Measurements from ENCODE around the gene CREB3L1. TPM values are rescaled to one million over a fixed set of nuclear protein-coding genes. Genes with fewer than 3 reads are reported as not detected.

Gene CREB3L1
- total RNA-seq, 1 experiment from 2014 or later = not detected

DNA sequence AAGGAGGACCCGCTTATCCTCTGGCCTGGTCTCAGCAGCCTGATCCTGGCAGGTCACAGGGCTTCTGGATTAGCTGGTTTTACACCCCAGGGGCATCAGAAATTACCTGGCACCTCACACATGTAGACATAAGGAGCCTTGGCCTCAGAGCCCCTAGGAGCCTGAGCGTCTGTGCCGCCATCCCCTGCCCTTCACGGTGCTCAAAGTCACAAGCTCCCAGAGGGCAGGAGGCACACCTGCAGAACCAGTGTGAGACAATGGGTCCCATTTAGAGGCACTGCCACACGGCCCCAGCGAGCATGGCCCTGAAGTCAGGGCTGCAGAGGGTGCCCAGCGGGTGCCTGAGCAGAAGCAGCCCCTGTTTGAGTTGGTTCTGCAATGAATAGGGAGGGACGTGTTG, 73.7 kb downstream of the CREB3L1 start:
- H3K9ac ChIP-seq (ENCODE audit: low read length) = peak overlapping the region; percentile 52
- peaks cover 51% of the 10 kb centered on the region for H3K4me1 ChIP-seq (ENCODE audit: low read length)
- H3K4me2 ChIP-seq (ENCODE audit: low read depth, low read length, poor library complexity, severe bottlenecking) = peak overlapping the region; percentile 54

DNA sequence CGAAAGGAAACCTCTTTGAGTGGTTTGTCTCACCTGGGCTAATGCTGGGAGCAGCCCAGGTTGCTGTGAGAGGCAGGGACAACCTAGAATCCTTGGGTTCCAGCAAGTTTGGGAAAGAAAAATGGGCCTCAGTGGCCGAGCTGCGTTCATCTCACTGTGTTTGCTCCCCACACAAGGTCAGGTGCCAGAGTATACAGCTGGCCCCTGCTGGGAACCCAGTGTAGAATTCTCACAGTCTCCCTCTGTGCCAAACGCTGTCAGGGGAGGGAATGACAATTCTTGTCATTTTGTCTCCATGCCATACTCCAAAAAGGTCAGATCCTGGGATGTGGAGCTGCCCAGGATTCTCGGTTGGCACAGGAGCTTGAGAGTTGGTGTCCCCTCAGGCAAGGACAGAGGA, 74.1 kb downstream of the CREB3L1 start:
- no peak overlapping the region for H2AFZ ChIP-seq (ENCODE audit: low read length)
- peak overlapping the region; percentile 54 for H3K4me2 ChIP-seq (ENCODE audit: low read depth, low read length, poor library complexity, severe bottlenecking)
- H3K9me2 ChIP-seq (replicated peaks; ENCODE audit: insufficient read depth, low read length) = no peaks in the 10 kb centered on the region
- H3K4me1 ChIP-seq (ENCODE audit: low read length) = peaks cover 49% of the 10 kb centered on the region
- DNase-seq = no peak
- H3K36me3 ChIP-seq (ENCODE audit: insufficient read depth, low read length) = no peaks in the 10 kb centered on the region
- peaks cover 84% of the 10 kb centered on the region for H3K79me2 ChIP-seq (ENCODE audit: low read length)
- H4K20me1 ChIP-seq (ENCODE audit: insufficient read depth, low read depth, low read length) = peaks cover 13% of the 10 kb centered on the region; the same call in 1 of the 2 replicates
- peak overlapping the region; percentile 70 for H3K27ac ChIP-seq (ENCODE audit: low read length)
- H3K27me3 ChIP-seq (ENCODE audit: low read length) = no peaks in the 10 kb centered on the region
- H3K9ac ChIP-seq (ENCODE audit: low read length) = peak overlapping the region; percentile 52
- H3K4me3 ChIP-seq (ENCODE audit: low read length) = peak overlapping the region; percentile 35; the same call in 1 of the 2 replicates
- no peaks in the 10 kb centered on the region for H3K9me3 ChIP-seq (ENCODE audit: low read length)

More for the DNA sequence above, 73.7 kb downstream of the CREB3L1 start:
- H4K20me1 ChIP-seq (ENCODE audit: insufficient read depth, low read depth, low read length) = peaks cover 13% of the 10 kb centered on the region; the same call in 1 of the 2 replicates
- no peak for DNase-seq
- H3K27ac ChIP-seq (ENCODE audit: low read length) = peak overlapping the region; percentile 70
- H3K4me3 ChIP-seq (ENCODE audit: low read length) = peak overlapping the region; percentile 35; the same call in 1 of the 2 replicates
- H3K36me3 ChIP-seq (ENCODE audit: insufficient read depth, low read length) = no peaks in the 10 kb centered on the region
- H3K79me2 ChIP-seq (ENCODE audit: low read length) = peaks cover 80% of the 10 kb centered on the region
- no peak overlapping the region for H2AFZ ChIP-seq (ENCODE audit: low read length)
- no peaks in the 10 kb centered on the region for H3K27me3 ChIP-seq (ENCODE audit: low read length)
- no peaks in the 10 kb centered on the region for H3K9me2 ChIP-seq (replicated peaks; ENCODE audit: insufficient read depth, low read length)
- no peaks in the 10 kb centered on the region for H3K9me3 ChIP-seq (ENCODE audit: low read length)

GRCh38 chr11:46352063-46352841, 74.8 kb downstream of the CREB3L1 start:
- H3K4me2 ChIP-seq (ENCODE audit: low read depth, low read length, poor library complexity, severe bottlenecking) = peak overlapping the region; percentile 54
- peak overlapping the region; percentile 35; the same call in 1 of the 2 replicates for H3K4me3 ChIP-seq (ENCODE audit: low read length)
- H3K4me1 ChIP-seq (ENCODE audit: low read length) = peaks cover 45% of the 10 kb centered on the region

GRCh38 chr11:46353698-46354097, 76.2 kb downstream of the CREB3L1 start:
- Histone ChIP-seq H3K36me3 (ENCODE audit: insufficient read depth, low read length) (no peaks in the 10 kb centered on the region), H3K4me2 (ENCODE audit: low read depth, low read length, poor library complexity, severe bottlenecking) (no peak overlapping the region), H3K27me3 (ENCODE audit: low read length) (no peaks in the 10 kb centered on the region), H2AFZ (ENCODE audit: low read length) (no peak overlapping the region), H3K79me2 (ENCODE audit: low read length) (peaks cover 94% of the 10 kb centered on the region), H3K9me2 (replicated peaks; ENCODE audit: insufficient read depth, low read length) (no peaks in the 10 kb centered on the region), H3K4me3 (ENCODE audit: low read length) (no peak overlapping the region), H3K9ac (ENCODE audit: low read length) (no peak overlapping the region), H3K27ac (ENCODE audit: low read length) (no peak overlapping the region), H3K9me3 (ENCODE audit: low read length) (no peaks in the 10 kb centered on the region), H3K4me1 (ENCODE audit: low read length) (peaks cover 42% of the 10 kb centered on the region), H4K20me1 (ENCODE audit: insufficient read depth, low read depth, low read length) (peaks cover 10% of the 10 kb centered on the region; the same call in 1 of the 2 replicates)
- DNase-seq = no peak

More at GRCh38 chr11:46352063-46352841, 74.8 kb downstream of the CREB3L1 start:
- H3K36me3 ChIP-seq (ENCODE audit: insufficient read depth, low read length) = no peaks in the 10 kb centered on the region
- DNase-seq = peak; percentile 90
- H3K27me3 ChIP-seq (ENCODE audit: low read length) = no peaks in the 10 kb centered on the region
- H3K27ac ChIP-seq (ENCODE audit: low read length) = peak overlapping the region; percentile 70
- H2AFZ ChIP-seq (ENCODE audit: low read length) = no peak overlapping the region
- no peaks in the 10 kb centered on the region for H3K9me2 ChIP-seq (replicated peaks; ENCODE audit: insufficient read depth, low read length)
- H3K79me2 ChIP-seq (ENCODE audit: low read length) = peaks cover 91% of the 10 kb centered on the region
- H4K20me1 ChIP-seq (ENCODE audit: insufficient read depth, low read depth, low read length) = peaks cover 13% of the 10 kb centered on the region; the same call in 1 of the 2 replicates
- peak overlapping the region; percentile 52 for H3K9ac ChIP-seq (ENCODE audit: low read length)
- H3K9me3 ChIP-seq (ENCODE audit: low read length) = no peaks in the 10 kb centered on the region

DNA sequence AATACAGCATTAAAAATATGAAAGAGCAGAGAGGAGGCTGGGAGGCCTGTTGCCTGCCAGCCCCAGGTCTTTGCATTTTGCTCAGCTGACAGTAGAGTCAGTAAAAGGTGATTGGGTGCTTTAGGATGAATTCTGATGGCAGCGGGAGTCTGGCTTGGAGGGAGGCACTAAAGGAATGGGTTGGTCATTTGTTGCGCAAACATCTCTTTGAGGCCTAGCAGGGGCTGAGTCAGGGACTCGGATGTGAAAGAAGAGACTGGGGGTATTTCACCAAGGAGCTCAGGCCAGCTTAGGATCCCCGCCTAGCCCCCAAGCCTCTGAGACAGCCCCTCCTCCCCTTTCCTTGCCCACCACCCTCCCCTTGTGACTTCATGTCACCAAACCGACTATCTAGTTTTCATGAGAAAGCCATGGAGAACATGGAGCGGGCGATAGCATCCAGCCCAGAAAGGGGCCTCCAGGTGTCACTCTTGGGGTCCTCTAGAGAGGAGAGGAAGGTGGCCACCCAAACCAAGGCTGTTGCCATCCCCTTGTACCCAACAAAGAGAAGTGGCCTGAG, 79.5 kb downstream of the CREB3L1 start:
- no peak overlapping the region for H2AFZ ChIP-seq (ENCODE audit: low read length)
- H4K20me1 ChIP-seq (ENCODE audit: insufficient read depth, low read depth, low read length) = peaks cover 10% of the 10 kb centered on the region; the same call in 1 of the 2 replicates
- H3K36me3 ChIP-seq (ENCODE audit: insufficient read depth, low read length) = no peaks in the 10 kb centered on the region
- no peaks in the 10 kb centered on the region for H3K9me3 ChIP-seq (ENCODE audit: low read length)
- H3K27me3 ChIP-seq (ENCODE audit: low read length) = no peaks in the 10 kb centered on the region
- no peak for DNase-seq
- no peak overlapping the region for H3K4me2 ChIP-seq (ENCODE audit: low read depth, low read length, poor library complexity, severe bottlenecking)
- peaks cover 87% of the 10 kb centered on the region for H3K79me2 ChIP-seq (ENCODE audit: low read length)
- peaks cover 34% of the 10 kb centered on the region for H3K4me1 ChIP-seq (ENCODE audit: low read length)
- no peak overlapping the region for H3K27ac ChIP-seq (ENCODE audit: low read length)
- no peak overlapping the region for H3K9ac ChIP-seq (ENCODE audit: low read length)
- H3K9me2 ChIP-seq (replicated peaks; ENCODE audit: insufficient read depth, low read length) = no peaks in the 10 kb centered on the region
- no peak overlapping the region for H3K4me3 ChIP-seq (ENCODE audit: low read length)

- no peak for DNase-seq
- H3K4me3 ChIP-seq (ENCODE audit: low read length) = no peak overlapping the region
- H3K4me2 ChIP-seq (ENCODE audit: low read depth, low read length, poor library complexity, severe bottlenecking) = no peak overlapping the region
- no peak overlapping the region for H2AFZ ChIP-seq (ENCODE audit: low read length)
- H3K79me2 ChIP-seq (ENCODE audit: low read length) = peaks cover 87% of the 10 kb centered on the region
- no peaks in the 10 kb centered on the region for H3K9me2 ChIP-seq (replicated peaks; ENCODE audit: insufficient read depth, low read length)
- H3K36me3 ChIP-seq (ENCODE audit: insufficient read depth, low read length) = no peaks in the 10 kb centered on the region
- H3K27ac ChIP-seq (ENCODE audit: low read length) = no peak overlapping the region
- no peak overlapping the region for H3K9ac ChIP-seq (ENCODE audit: low read length)
- peaks cover 34% of the 10 kb centered on the region for H3K4me1 ChIP-seq (ENCODE audit: low read length)
- no peaks in the 10 kb centered on the region for H3K9me3 ChIP-seq (ENCODE audit: low read length)
- H4K20me1 ChIP-seq (ENCODE audit: insufficient read depth, low read depth, low read length) = peaks cover 8% of the 10 kb centered on the region; the same call in 1 of the 2 replicates
- no peaks in the 10 kb centered on the region for H3K27me3 ChIP-seq (ENCODE audit: low read length)
Measured at GRCh38 chr11:46357483-46357936, 80.0 kb downstream of the CREB3L1 start.

- no peaks in the 10 kb centered on the region for H3K9me3 ChIP-seq (ENCODE audit: low read length)
- peak overlapping the region; percentile 29 for H3K4me2 ChIP-seq (ENCODE audit: low read depth, low read length, poor library complexity, severe bottlenecking)
- DNase-seq = peak; percentile 43
- H2AFZ ChIP-seq (ENCODE audit: low read length) = no peak overlapping the region
- peak overlapping the region; percentile 95 for H3K27ac ChIP-seq (ENCODE audit: low read length)
- H4K20me1 ChIP-seq (ENCODE audit: insufficient read depth, low read depth, low read length) = peaks cover 12% of the 10 kb centered on the region; the same call in 1 of the 2 replicates
- H3K4me1 ChIP-seq (ENCODE audit: low read length) = peaks cover 56% of the 10 kb centered on the region
- H3K79me2 ChIP-seq (ENCODE audit: low read length) = peaks cover 87% of the 10 kb centered on the region
- H3K36me3 ChIP-seq (ENCODE audit: insufficient read depth, low read length) = no peaks in the 10 kb centered on the region
- no peaks in the 10 kb centered on the region for H3K9me2 ChIP-seq (replicated peaks; ENCODE audit: insufficient read depth, low read length)
- peak overlapping the region; percentile 29; the same call in 1 of the 2 replicates for H3K9ac ChIP-seq (ENCODE audit: low read length)
- H3K4me3 ChIP-seq (ENCODE audit: low read length) = no peak overlapping the region
- no peaks in the 10 kb centered on the region for H3K27me3 ChIP-seq (ENCODE audit: low read length)
Measured at GRCh38 chr11:46359953-46360352, 82.5 kb downstream of the CREB3L1 start.

GRCh38 chr11:46360878-46361277, 83.4 kb downstream of the CREB3L1 start:
- Histone ChIP-seq H2AFZ (ENCODE audit: low read length) (no peak overlapping the region; the same call in 1 of the 2 replicates), H3K27me3 (ENCODE audit: low read length) (no peaks in the 10 kb centered on the region), H3K9me2 (replicated peaks; ENCODE audit: insufficient read depth, low read length) (no peaks in the 10 kb centered on the region), H3K9ac (ENCODE audit: low read length) (peak overlapping the region; percentile 100), H3K27ac (ENCODE audit: low read length) (peak overlapping the region; percentile 95), H3K9me3 (ENCODE audit: low read length) (no peaks in the 10 kb centered on the region), H3K4me3 (ENCODE audit: low read length) (peak overlapping the region; percentile 99), H3K79me2 (ENCODE audit: low read length) (peaks cover 88% of the 10 kb centered on the region), H3K4me1 (ENCODE audit: low read length) (peaks cover 65% of the 10 kb centered on the region), H3K4me2 (ENCODE audit: low read depth, low read length, poor library complexity, severe bottlenecking) (peak overlapping the region; percentile 99), H4K20me1 (ENCODE audit: insufficient read depth, low read depth, low read length) (peaks cover 13% of the 10 kb centered on the region; the same call in 1 of the 2 replicates), H3K36me3 (ENCODE audit: insufficient read depth, low read length) (no peaks in the 10 kb centered on the region)
- DNase-seq = peak; percentile 57

Measured in Karpas-422 (cell line).